HCT116 (cell line): Measurements from ENCODE around the gene SHH.

Experiments used
- EZH2 ChIP-seq: fragments of 200-600 bp; sonication (generic); IDR thresholded peaks from 2 replicates; pipeline ENCODE4 v1.6.1; 2017; ENCODE audit warnings: antibody characterized with exemption, mixed run types
- EZH2phosphoT487 ChIP-seq: fragments of 200-600 bp; IDR thresholded peaks from 2 replicates; pipeline ENCODE4 v1.6.1; 2018; ENCODE audit warnings: antibody characterized with exemption, borderline replicate concordance
- JUND ChIP-seq: IDR thresholded peaks from 2 replicates; pipeline ENCODE4 v1.6.1; 2012
- POLR2A ChIP-seq: IDR thresholded peaks from 2 replicates; pipeline ENCODE4 v1.7.0; 2011; ENCODE audit warnings: borderline replicate concordance; ENCODE audit not compliant: insufficient read depth, insufficient read length; ENCODE audit errors: extremely low read depth
- RAD21 ChIP-seq: IDR thresholded peaks from 2 replicates; pipeline ENCODE4 v1.6.1; 2012; ENCODE audit warnings: low read depth, mild to moderate bottlenecking
- SIN3A ChIP-seq: IDR thresholded peaks from 2 replicates; pipeline ENCODE4 v1.6.1; 2012; ENCODE audit warnings: low read depth
- TCF7L2 ChIP-seq: IDR thresholded peaks from 2 replicates; pipeline ENCODE4 v1.7.0; 2011; ENCODE audit warnings: borderline replicate concordance, inconsistent platforms; ENCODE audit not compliant: insufficient read depth, insufficient read length; ENCODE audit errors: extremely low read depth
- YY1 ChIP-seq: IDR thresholded peaks from 2 replicates; pipeline ENCODE4 v1.6.1; 2011; ENCODE audit warnings: low read length, low read depth, moderate library complexity, mild to moderate bottlenecking; ENCODE audit not compliant: insufficient replicate concordance; ENCODE audit errors: extremely low read depth
- TF ChIP-seq, protein P1 (sequence below), 3 experiments: fragments of 200-600 bp in 1 of 3; sonication (generic) in 1 of 3; IDR thresholded peaks in 2 of 3; conservative IDR thresholded peaks in 1 of 3; 2 replicates each; pipeline ENCODE4 v1.5.1; 2012 to 2017; ENCODE audit warnings: low read depth in 2 of 3, low read length in 2 of 3, antibody characterized with exemption in 1 of 3, borderline replicate concordance in 1 of 3, control low read depth in 1 of 3, mild to moderate bottlenecking in 1 of 3, mixed read lengths in 1 of 3, mixed run types in 1 of 3, moderate library complexity in 1 of 3; ENCODE audit not compliant: insufficient read depth in 1 of 3

DNA sequence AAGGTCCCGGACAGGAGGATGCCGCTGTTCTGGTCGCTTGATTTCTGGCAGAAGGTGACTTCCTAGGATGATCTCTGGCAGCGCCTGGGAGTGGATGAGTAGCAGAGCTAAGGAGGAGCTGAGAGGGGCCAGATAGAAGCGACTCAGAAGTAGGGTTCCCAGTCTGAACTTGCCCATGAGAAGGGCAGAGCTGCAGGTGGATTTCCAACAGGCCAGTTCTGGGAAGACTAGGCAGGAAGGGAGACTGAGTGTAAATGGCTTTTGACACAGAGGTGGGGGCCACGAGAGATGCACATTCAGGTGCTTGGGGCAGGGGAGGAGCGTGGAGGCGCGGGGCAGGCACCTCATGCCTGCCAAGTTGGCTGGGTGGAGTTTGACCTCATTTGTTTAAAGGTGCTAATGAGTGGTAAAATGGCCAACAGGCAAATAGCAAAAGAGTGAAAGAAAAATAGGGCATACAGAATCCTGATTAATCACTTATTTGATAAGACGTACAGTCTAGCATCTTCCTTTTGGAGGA, 58.8 kb downstream of the SHH start:
- TF ChIP-seq, protein P1, sequence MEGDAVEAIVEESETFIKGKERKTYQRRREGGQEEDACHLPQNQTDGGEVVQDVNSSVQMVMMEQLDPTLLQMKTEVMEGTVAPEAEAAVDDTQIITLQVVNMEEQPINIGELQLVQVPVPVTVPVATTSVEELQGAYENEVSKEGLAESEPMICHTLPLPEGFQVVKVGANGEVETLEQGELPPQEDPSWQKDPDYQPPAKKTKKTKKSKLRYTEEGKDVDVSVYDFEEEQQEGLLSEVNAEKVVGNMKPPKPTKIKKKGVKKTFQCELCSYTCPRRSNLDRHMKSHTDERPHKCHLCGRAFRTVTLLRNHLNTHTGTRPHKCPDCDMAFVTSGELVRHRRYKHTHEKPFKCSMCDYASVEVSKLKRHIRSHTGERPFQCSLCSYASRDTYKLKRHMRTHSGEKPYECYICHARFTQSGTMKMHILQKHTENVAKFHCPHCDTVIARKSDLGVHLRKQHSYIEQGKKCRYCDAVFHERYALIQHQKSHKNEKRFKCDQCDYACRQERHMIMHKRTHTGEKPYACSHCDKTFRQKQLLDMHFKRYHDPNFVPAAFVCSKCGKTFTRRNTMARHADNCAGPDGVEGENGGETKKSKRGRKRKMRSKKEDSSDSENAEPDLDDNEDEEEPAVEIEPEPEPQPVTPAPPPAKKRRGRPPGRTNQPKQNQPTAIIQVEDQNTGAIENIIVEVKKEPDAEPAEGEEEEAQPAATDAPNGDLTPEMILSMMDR (IDR thresholded peaks at IDR 0.05 in 2 of 3, conservative IDR thresholded peaks at IDR 0.05 in 1 of 3; ENCODE audit: borderline replicate concordance in 1 of 3, insufficient read depth in 1 of 3, low read depth in 2 of 3, low read length in 2 of 3), result no peak
- no peak for TF ChIP-seq EZH2phosphoT487
- TF ChIP-seq EZH2, result no peak
- no peak for TF ChIP-seq YY1
- no peak for TF ChIP-seq SIN3A
- no peak for TF ChIP-seq POLR2A
- TF ChIP-seq RAD21, result no peak
- TF ChIP-seq JUND, result no peak
- no peak for TF ChIP-seq TCF7L2
